ENCODE measurements around the gene JPT1. TPM values are rescaled to one million over a fixed set of nuclear protein-coding genes. Genes with fewer than 3 reads are reported as not detected.
A peak's percentile ranks its signal among the peaks of the same experiment; 100 is the strongest.

The JPT1 gene
- 236 and 286 TPM in 2 replicates for total RNA-seq (ENCODE audit: low replicate concordance)

GRCh38 chr17:75154195-75155106 is at the start of gene JPT1:
JPT1 (minus strand) TSS chr17:75154512; CDS start chr17:75154397, 115 bp downstream.
- Mint-ChIP-seq H3K36me3 (peaks cover 10% of the 10 kb centered on the region), H3K4me3 (peak within 1 kb of the TSS; percentile 99), H3K9me3 (no peaks in the 10 kb centered on the region), H3K27me3 (ENCODE audit: insufficient read depth, low read depth) (peaks cover 5% of the 10 kb centered on the region), H3K27ac (peak within 1 kb of the TSS; percentile 93), H3K4me1 (peaks cover 18% of the 10 kb centered on the region)
- Histone ChIP-seq H3K4me1 (peaks cover 17% of the 10 kb centered on the region), H3K36me3 (no peaks in the 10 kb centered on the region), H3K4me2 (peak within 1 kb of the TSS; percentile 89), H2AFZ (replicated peaks) (no peak within 1 kb of the TSS), H3K27ac (no peak within 1 kb of the TSS), H3K79me2 (ENCODE audit: low read depth) (peaks cover 48% of the 10 kb centered on the region), H3F3A (ENCODE audit: low read depth) (peaks cover 15% of the 10 kb centered on the region), H3K27me3 (no peaks in the 10 kb centered on the region), H3K4me3 (peak within 1 kb of the TSS; percentile 98), H4K20me1 (ENCODE audit: low read depth) (peaks cover 50% of the 10 kb centered on the region), H3K9ac (peak within 1 kb of the TSS; percentile 87), H3K9me3 (ENCODE audit: low read depth) (no peaks in the 10 kb centered on the region)
- TF ChIP-seq CTCF (IDR thresholded peaks at IDR 0.05) = no peak
- no peak for TF ChIP-seq EZH2 (IDR thresholded peaks at IDR 0.05)
- no peak for TF ChIP-seq EZH2phosphoT487 (IDR thresholded peaks at IDR 0.05)
- peak; percentile 100 for DNase-seq (ENCODE audit: low spot score)

GRCh38 chr17:75199886-75200618 is 45.7 kb upstream of the JPT1 start:
- H3K27me3 ChIP-seq = no peaks in the 10 kb centered on the region
- TF ChIP-seq CTCF (IDR thresholded peaks at IDR 0.05) (no peak), EZH2phosphoT487 (IDR thresholded peaks at IDR 0.05) (no peak), EZH2 (IDR thresholded peaks at IDR 0.05) (no peak)
- no peaks in the 10 kb centered on the region for H3K9me3 ChIP-seq (ENCODE audit: low read depth)
- peaks cover 5% of the 10 kb centered on the region for H3K79me2 ChIP-seq (ENCODE audit: low read depth)
- H3K4me1 ChIP-seq = no peaks in the 10 kb centered on the region
- H3K27ac ChIP-seq = no peak overlapping the region
- Mint-ChIP-seq H3K4me3 (no peak overlapping the region), H3K4me1 (peaks cover 3% of the 10 kb centered on the region), H3K9me3 (no peaks in the 10 kb centered on the region), H3K27ac (no peak overlapping the region), H3K36me3 (no peaks in the 10 kb centered on the region), H3K27me3 (ENCODE audit: insufficient read depth, low read depth) (no peaks in the 10 kb centered on the region)
- H4K20me1 ChIP-seq (ENCODE audit: low read depth) = no peaks in the 10 kb centered on the region
- H3K4me2 ChIP-seq = no peak overlapping the region
- no peak overlapping the region for H2AFZ ChIP-seq (replicated peaks)
- no peak overlapping the region for H3K4me3 ChIP-seq
- DNase-seq (ENCODE audit: low spot score) = no peak
- H3K9ac ChIP-seq = no peak overlapping the region
- no peaks in the 10 kb centered on the region for H3K36me3 ChIP-seq
- H3F3A ChIP-seq (ENCODE audit: low read depth) = peaks cover 11% of the 10 kb centered on the region

GRCh38 chr17:75194879-75195278 is 40.6 kb upstream of the JPT1 start:
- H3K4me1 Mint-ChIP-seq = peaks cover 3% of the 10 kb centered on the region
- no peak overlapping the region for H2AFZ ChIP-seq (replicated peaks)
- H3K36me3 Mint-ChIP-seq = no peaks in the 10 kb centered on the region
- peak overlapping the region; percentile 17 for H3K27ac Mint-ChIP-seq
- H4K20me1 ChIP-seq (ENCODE audit: low read depth) = no peaks in the 10 kb centered on the region
- H3K9me3 Mint-ChIP-seq = no peaks in the 10 kb centered on the region
- H3K4me3 ChIP-seq = no peak overlapping the region
- H3K36me3 ChIP-seq = no peaks in the 10 kb centered on the region
- TF ChIP-seq EZH2phosphoT487 (IDR thresholded peaks at IDR 0.05) = no peak
- no peak for TF ChIP-seq CTCF (IDR thresholded peaks at IDR 0.05)
- TF ChIP-seq EZH2 (IDR thresholded peaks at IDR 0.05) = no peak
- H3K27me3 Mint-ChIP-seq (ENCODE audit: insufficient read depth, low read depth) = peaks cover 2% of the 10 kb centered on the region
- no peaks in the 10 kb centered on the region for H3K4me1 ChIP-seq
- H3K4me3 Mint-ChIP-seq = no peak overlapping the region
- no peak overlapping the region for H3K4me2 ChIP-seq
- no peaks in the 10 kb centered on the region for H3K27me3 ChIP-seq
- DNase-seq (ENCODE audit: low spot score) = no peak
- H3K27ac ChIP-seq = no peak overlapping the region
- H3K9me3 ChIP-seq (ENCODE audit: low read depth) = no peaks in the 10 kb centered on the region
- H3K79me2 ChIP-seq (ENCODE audit: low read depth) = no peaks in the 10 kb centered on the region
- H3F3A ChIP-seq (ENCODE audit: low read depth) = no peaks in the 10 kb centered on the region
- H3K9ac ChIP-seq = no peak overlapping the region
